ENCODE results near the gene XPO4.
"Not testable (repeated sequence)": the region's sequence is repeated elsewhere in the genome, so short reads cannot be mapped to it uniquely, and the experiment has no call there.

XPO4 gene

GRCh38 chr13:20891768-20892167, 10.8 kb downstream of the XPO4 start:
- H3K9me3 ChIP-seq (ENCODE audit: control insufficient read depth, low read length) = no peaks in the 10 kb centered on the region
- no peaks in the 10 kb centered on the region for H3K27me3 ChIP-seq (ENCODE audit: control insufficient read depth, insufficient read depth, low read length, poor library complexity, severe bottlenecking)
- H3K27ac ChIP-seq (ENCODE audit: insufficient read depth, low read depth, low read length, poor library complexity, severe bottlenecking) = no peak overlapping the region
- 93 to 95% methylated on average over 7 of the region's 7 CpGs for WGBS, 2 experiments
- H3K4me1 ChIP-seq (ENCODE audit: control insufficient read depth, insufficient read depth, low read length) = no peaks in the 10 kb centered on the region
- no peak overlapping the region for H3K4me3 ChIP-seq (ENCODE audit: insufficient read depth, low read depth, low read length)
- no peaks in the 10 kb centered on the region for H3K36me3 ChIP-seq (ENCODE audit: control insufficient read depth, insufficient read depth, low read length)

- Histone ChIP-seq H3K9me3 (ENCODE audit: control insufficient read depth, low read length) (no peaks in the 10 kb centered on the region), H3K4me3 (ENCODE audit: insufficient read depth, low read depth, low read length) (no peak overlapping the region), H3K27ac (ENCODE audit: insufficient read depth, low read depth, low read length, poor library complexity, severe bottlenecking) (no peak overlapping the region), H3K27me3 (ENCODE audit: control insufficient read depth, insufficient read depth, low read length, poor library complexity, severe bottlenecking) (no peaks in the 10 kb centered on the region), H3K4me1 (ENCODE audit: control insufficient read depth, insufficient read depth, low read length) (no peaks in the 10 kb centered on the region), H3K36me3 (ENCODE audit: control insufficient read depth, insufficient read depth, low read length) (no peaks in the 10 kb centered on the region)
- 96 to 97% methylated on average over 3 of the region's 3 CpGs for WGBS, 2 experiments
Observed at GRCh38 chr13:20891034-20891433, 11.5 kb downstream of the XPO4 start.

GRCh38 chr13:20890540-20890939, 12.0 kb downstream of the XPO4 start:
- H3K36me3 ChIP-seq (ENCODE audit: control insufficient read depth, insufficient read depth, low read length); H3K9me3 ChIP-seq (ENCODE audit: control insufficient read depth, low read length); H3K27me3 ChIP-seq (ENCODE audit: control insufficient read depth, insufficient read depth, low read length, poor library complexity, severe bottlenecking); H3K27ac ChIP-seq (ENCODE audit: insufficient read depth, low read depth, low read length, poor library complexity, severe bottlenecking); H3K4me3 ChIP-seq (ENCODE audit: insufficient read depth, low read depth, low read length); H3K4me1 ChIP-seq (ENCODE audit: control insufficient read depth, insufficient read depth, low read length): not testable (repeated sequence)
- 91 to 96% methylated on average over 6 of the region's 6 CpGs for WGBS, 2 experiments

- 21 to 28% methylated on average over 3 of the region's 3 CpGs for WGBS, 2 experiments
- no peaks in the 10 kb centered on the region for H3K27me3 ChIP-seq (ENCODE audit: control insufficient read depth, insufficient read depth, low read length, poor library complexity, severe bottlenecking)
- H3K4me3 ChIP-seq (ENCODE audit: insufficient read depth, low read depth, low read length) = no peak overlapping the region
- H3K36me3 ChIP-seq (ENCODE audit: control insufficient read depth, insufficient read depth, low read length) = no peaks in the 10 kb centered on the region
- H3K9me3 ChIP-seq (ENCODE audit: control insufficient read depth, low read length) = no peaks in the 10 kb centered on the region
- peaks cover 8% of the 10 kb centered on the region for H3K4me1 ChIP-seq (ENCODE audit: control insufficient read depth, insufficient read depth, low read length)
- no peak overlapping the region for H3K27ac ChIP-seq (ENCODE audit: insufficient read depth, low read depth, low read length, poor library complexity, severe bottlenecking)
Observed at GRCh38 chr13:20882206-20882605, 20.3 kb downstream of the XPO4 start.

GRCh38 chr13:20877902-20878301, 24.6 kb downstream of the XPO4 start:
- 85 to 91% methylated on average over 2 of the region's 2 CpGs for WGBS, 2 experiments

GRCh38 chr13:20876802-20877201, 25.7 kb downstream of the XPO4 start:
- 95 to 97% methylated on average over 5 of the region's 5 CpGs for WGBS, 2 experiments

More at GRCh38 chr13:20877902-20878301, 24.6 kb downstream of the XPO4 start:
- Histone ChIP-seq H3K27ac (ENCODE audit: insufficient read depth, low read depth, low read length, poor library complexity, severe bottlenecking) (no peak overlapping the region), H3K36me3 (ENCODE audit: control insufficient read depth, insufficient read depth, low read length) (no peaks in the 10 kb centered on the region), H3K9me3 (ENCODE audit: control insufficient read depth, low read length) (no peaks in the 10 kb centered on the region), H3K4me1 (ENCODE audit: control insufficient read depth, insufficient read depth, low read length) (peaks cover 18% of the 10 kb centered on the region), H3K4me3 (ENCODE audit: insufficient read depth, low read depth, low read length) (no peak overlapping the region), H3K27me3 (ENCODE audit: control insufficient read depth, insufficient read depth, low read length, poor library complexity, severe bottlenecking) (no peaks in the 10 kb centered on the region)

GRCh38 chr13:20874439-20874838, 28.1 kb downstream of the XPO4 start:
- not testable (repeated sequence) for H3K9me3 ChIP-seq (ENCODE audit: control insufficient read depth, low read length); H3K36me3 ChIP-seq (ENCODE audit: control insufficient read depth, insufficient read depth, low read length); H3K27me3 ChIP-seq (ENCODE audit: control insufficient read depth, insufficient read depth, low read length, poor library complexity, severe bottlenecking); H3K27ac ChIP-seq (ENCODE audit: insufficient read depth, low read depth, low read length, poor library complexity, severe bottlenecking); H3K4me3 ChIP-seq (ENCODE audit: insufficient read depth, low read depth, low read length)
- 85 to 95% methylated on average over 8 of the region's 8 CpGs for WGBS, 2 experiments
- H3K4me1 ChIP-seq (ENCODE audit: control insufficient read depth, insufficient read depth, low read length) = peaks cover 11% of the 10 kb centered on the region

More at GRCh38 chr13:20876802-20877201, 25.7 kb downstream of the XPO4 start:
- H3K4me3 ChIP-seq (ENCODE audit: insufficient read depth, low read depth, low read length); H3K27ac ChIP-seq (ENCODE audit: insufficient read depth, low read depth, low read length, poor library complexity, severe bottlenecking); H3K27me3 ChIP-seq (ENCODE audit: control insufficient read depth, insufficient read depth, low read length, poor library complexity, severe bottlenecking); H3K9me3 ChIP-seq (ENCODE audit: control insufficient read depth, low read length); H3K36me3 ChIP-seq (ENCODE audit: control insufficient read depth, insufficient read depth, low read length): not testable (repeated sequence)
- H3K4me1 ChIP-seq (ENCODE audit: control insufficient read depth, insufficient read depth, low read length) = peaks cover 11% of the 10 kb centered on the region

- no peaks in the 10 kb centered on the region for H3K36me3 ChIP-seq (ENCODE audit: control insufficient read depth, insufficient read depth, low read length)
- no peaks in the 10 kb centered on the region for H3K9me3 ChIP-seq (ENCODE audit: control insufficient read depth, low read length)
- no peaks in the 10 kb centered on the region for H3K27me3 ChIP-seq (ENCODE audit: control insufficient read depth, insufficient read depth, low read length, poor library complexity, severe bottlenecking)
- peaks cover 11% of the 10 kb centered on the region for H3K4me1 ChIP-seq (ENCODE audit: control insufficient read depth, insufficient read depth, low read length)
- no peak overlapping the region for H3K4me3 ChIP-seq (ENCODE audit: insufficient read depth, low read depth, low read length)
- 53 to 58% methylated on average over 3 of the region's 3 CpGs for WGBS, 2 experiments
- H3K27ac ChIP-seq (ENCODE audit: insufficient read depth, low read depth, low read length, poor library complexity, severe bottlenecking) = peak overlapping the region; percentile 65
Observed at GRCh38 chr13:20873348-20873747, 29.2 kb downstream of the XPO4 start.

GRCh38 chr13:20870829-20871228, 31.7 kb downstream of the XPO4 start:
- Histone ChIP-seq H3K27me3 (ENCODE audit: control insufficient read depth, insufficient read depth, low read length, poor library complexity, severe bottlenecking) (no peaks in the 10 kb centered on the region), H3K36me3 (ENCODE audit: control insufficient read depth, insufficient read depth, low read length) (no peaks in the 10 kb centered on the region), H3K27ac (ENCODE audit: insufficient read depth, low read depth, low read length, poor library complexity, severe bottlenecking) (no peak overlapping the region), H3K4me3 (ENCODE audit: insufficient read depth, low read depth, low read length) (no peak overlapping the region), H3K4me1 (ENCODE audit: control insufficient read depth, insufficient read depth, low read length) (peaks cover 11% of the 10 kb centered on the region), H3K9me3 (ENCODE audit: control insufficient read depth, low read length) (no peaks in the 10 kb centered on the region)
- WGBS, 2 experiments = 98% methylated on average over 3 to 4 of the region's 4 CpGs

- Histone ChIP-seq H3K4me1 (ENCODE audit: control insufficient read depth, insufficient read depth, low read length) (peaks cover 11% of the 10 kb centered on the region), H3K36me3 (ENCODE audit: control insufficient read depth, insufficient read depth, low read length) (no peaks in the 10 kb centered on the region), H3K4me3 (ENCODE audit: insufficient read depth, low read depth, low read length) (no peak overlapping the region), H3K27ac (ENCODE audit: insufficient read depth, low read depth, low read length, poor library complexity, severe bottlenecking) (no peak overlapping the region), H3K9me3 (ENCODE audit: control insufficient read depth, low read length) (no peaks in the 10 kb centered on the region), H3K27me3 (ENCODE audit: control insufficient read depth, insufficient read depth, low read length, poor library complexity, severe bottlenecking) (no peaks in the 10 kb centered on the region)
- 91 to 92% methylated on average over 2 of the region's 2 CpGs for WGBS, 2 experiments
Observed at GRCh38 chr13:20869540-20869939, 33.0 kb downstream of the XPO4 start.

GRCh38 chr13:20867408-20867807, 35.1 kb downstream of the XPO4 start:
- Histone ChIP-seq H3K36me3 (ENCODE audit: control insufficient read depth, insufficient read depth, low read length) (no peaks in the 10 kb centered on the region), H3K27ac (ENCODE audit: insufficient read depth, low read depth, low read length, poor library complexity, severe bottlenecking) (no peak overlapping the region), H3K4me1 (ENCODE audit: control insufficient read depth, insufficient read depth, low read length) (no peaks in the 10 kb centered on the region), H3K9me3 (ENCODE audit: control insufficient read depth, low read length) (no peaks in the 10 kb centered on the region), H3K4me3 (ENCODE audit: insufficient read depth, low read depth, low read length) (no peak overlapping the region), H3K27me3 (ENCODE audit: control insufficient read depth, insufficient read depth, low read length, poor library complexity, severe bottlenecking) (no peaks in the 10 kb centered on the region)
- 94 to 99% methylated on average over 3 of the region's 3 CpGs for WGBS, 2 experiments
